Pancreas (tissue), 10 donors: ENCODE measurements around the gene MTAP. TPM values are rescaled to one million over a fixed set of nuclear protein-coding genes. Genes with fewer than 3 reads are reported as not detected.

Experiments
- ATAC-seq, 4 donors: fragments of 200-7000 bp; cut with Tn5 transposase; one replicate each; pipeline versions ENCODE4 v1.8.0 to v1.9.1; 2020; ENCODE audit warnings: mild to moderate bottlenecking in 4 of 4, moderate library complexity in 4 of 4
- DNase-seq, 6 donors: peaks; one replicate each; pipeline ENCODE4 v3.0.0-alpha.2; 2020
- FAIRE-seq: peaks from 2 replicates; lab custom pipeline; 2012; peaks lifted over from hg19 to GRCh38; lab: Jason Lieb, UNC
- H3K27ac ChIP-seq, 4 donors: fragments of 200-600 bp; sonication (generic); 1 replicate in 3 of 4; 2 replicates in 1 of 4; pipeline versions ENCODE4 v1.5.0 to v1.8.0; 2020
- H3K27me3 ChIP-seq, 4 donors: fragments of 200-600 bp; one replicate each; pipeline ENCODE4 v1.8.0; 2021
- H3K36me3 ChIP-seq, 3 donors: fragments of 200-600 bp; sonication (generic) in 1 of 3; one replicate each; pipeline versions ENCODE4 v1.5.0 to v1.8.0; 2020 to 2021
- H3K4me1 ChIP-seq, 3 donors: fragments of 200-600 bp; one replicate each; pipeline ENCODE4 v1.8.0; 2021
- H3K4me3 ChIP-seq, 4 donors: fragments of 200-600 bp; sonication (generic) in 2 of 4; one replicate each; pipeline versions ENCODE4 v1.5.0 to v1.8.0; 2020 to 2021
- H3K9me3 ChIP-seq, 4 donors: fragments of 200-600 bp; one replicate each; pipeline ENCODE4 v1.8.0; 2021
- WGBS, 2 donors: extraction: QIAGEN DNeasy Blood & Tissue Kit; methylation state at CpG; one replicate each; pipeline ENCODE4 v1.1.7; 2013; 5-methylcytosine and 5-hydroxymethylcytosine counted together
- intact Hi-C, 3 donors: fragments of 100-400 bp; cut with DNase I; formaldehyde crosslinking; loops; one replicate each; pipeline versions ENCODE4 v1.11.1 to v1.14.2; 2022
- polyA plus RNA-seq, 2 donors: library from polyadenylated mRNA; stranded (reverse); fragments of 200-250 nt; gene quantifications; one replicate each; pipeline ENCODE4 v1.2.3, GENCODE V29; 2013
- total RNA-seq, 6 donors: library from RNA; stranded (reverse); fragmentation: NEBNext Ultra II Directional in 4 of 6; extraction: Animal tissue kit (Norgen Biotek cat#: 25700) in 4 of 6; gene quantifications; one replicate each; pipeline versions ENCODE4 v1.2.1 to v1.2.4, GENCODE V29; 2021 to 2023
- TF ChIP-seq, protein P1 (sequence below), 4 donors: fragments of 200-600 bp; sonication (generic) in 3 of 4; IDR thresholded peaks; one replicate each; pipeline versions ENCODE4 v1.5.0 to v1.8.0; 2021; ENCODE audit warnings: antibody characterized with exemption in 4 of 4
- donor health status: healthy with polysubstance abuse.
- donor health status: DM: no; HTN: no; CAD: no; lungs with moderate emphysema.
- donor health status: DM: no; HTN: no; CAD: no.
- donor health status: control.
- donor health status: control.
- donor health status: Bipolar disorder and iron deficiency.
- donor health status: DM: yes; HTN: yes; CAD: no.
- donor health status: DM: no; HTN: no; CAD: no.
- donor health status: DM: no; HTN: no; CAD: no.
- donor health status: DM: yes; HTN: yes; CAD: no.

Gene MTAP
- total and polyA plus RNA-seq, 8 donors = 4.7 to 26.7 (median 16.7) TPM

DNA sequence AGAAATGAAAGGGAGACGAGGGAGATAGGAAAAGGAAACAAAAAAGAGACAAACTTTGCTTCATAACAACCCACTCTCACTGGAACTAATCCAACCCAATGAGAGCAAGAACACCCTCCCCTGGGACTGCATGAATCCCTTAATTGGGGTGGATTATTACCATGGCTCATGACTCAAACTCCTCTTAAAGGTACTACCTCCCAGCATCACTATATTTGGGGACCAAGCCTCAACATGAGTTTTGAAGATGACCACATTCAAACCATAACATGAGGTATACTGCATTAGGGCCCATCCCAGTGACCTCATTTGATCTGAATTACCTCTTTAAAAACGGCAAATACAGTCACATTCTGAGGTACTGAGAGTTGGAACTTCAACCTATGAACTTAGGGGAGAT, 8.0 kb downstream of the MTAP start:
- no peak for FAIRE-seq
- ATAC-seq = no peak
- TF ChIP-seq, protein P1, sequence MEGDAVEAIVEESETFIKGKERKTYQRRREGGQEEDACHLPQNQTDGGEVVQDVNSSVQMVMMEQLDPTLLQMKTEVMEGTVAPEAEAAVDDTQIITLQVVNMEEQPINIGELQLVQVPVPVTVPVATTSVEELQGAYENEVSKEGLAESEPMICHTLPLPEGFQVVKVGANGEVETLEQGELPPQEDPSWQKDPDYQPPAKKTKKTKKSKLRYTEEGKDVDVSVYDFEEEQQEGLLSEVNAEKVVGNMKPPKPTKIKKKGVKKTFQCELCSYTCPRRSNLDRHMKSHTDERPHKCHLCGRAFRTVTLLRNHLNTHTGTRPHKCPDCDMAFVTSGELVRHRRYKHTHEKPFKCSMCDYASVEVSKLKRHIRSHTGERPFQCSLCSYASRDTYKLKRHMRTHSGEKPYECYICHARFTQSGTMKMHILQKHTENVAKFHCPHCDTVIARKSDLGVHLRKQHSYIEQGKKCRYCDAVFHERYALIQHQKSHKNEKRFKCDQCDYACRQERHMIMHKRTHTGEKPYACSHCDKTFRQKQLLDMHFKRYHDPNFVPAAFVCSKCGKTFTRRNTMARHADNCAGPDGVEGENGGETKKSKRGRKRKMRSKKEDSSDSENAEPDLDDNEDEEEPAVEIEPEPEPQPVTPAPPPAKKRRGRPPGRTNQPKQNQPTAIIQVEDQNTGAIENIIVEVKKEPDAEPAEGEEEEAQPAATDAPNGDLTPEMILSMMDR (IDR thresholded peaks at IDR 0.05) = no peak
- Histone ChIP-seq H3K27me3 (no peaks in the 10 kb centered on the region), H3K36me3 (peaks cover 0 to 4% (median 0%) of the 10 kb centered on the region in 3 donors), H3K4me1 (peaks cover 0 to 19% (median 7%) of the 10 kb centered on the region in 3 donors), H3K9me3 (no peaks in the 10 kb centered on the region), H3K4me3 (no peak overlapping the region), H3K27ac (no peak overlapping the region)
- WGBS, 2 donors = 42 to 44% methylated on average over 2 of the region's 2 CpGs
- no peak for DNase-seq
- intact Hi-C loops = loop anchor here in 2 of 3 donors (5.0 to 10.0 kb wide), 3 partner anchors 197 to 422 kb away; partner anchors contain the start of gene CDKN2B (in 1 of the 2)

DNA sequence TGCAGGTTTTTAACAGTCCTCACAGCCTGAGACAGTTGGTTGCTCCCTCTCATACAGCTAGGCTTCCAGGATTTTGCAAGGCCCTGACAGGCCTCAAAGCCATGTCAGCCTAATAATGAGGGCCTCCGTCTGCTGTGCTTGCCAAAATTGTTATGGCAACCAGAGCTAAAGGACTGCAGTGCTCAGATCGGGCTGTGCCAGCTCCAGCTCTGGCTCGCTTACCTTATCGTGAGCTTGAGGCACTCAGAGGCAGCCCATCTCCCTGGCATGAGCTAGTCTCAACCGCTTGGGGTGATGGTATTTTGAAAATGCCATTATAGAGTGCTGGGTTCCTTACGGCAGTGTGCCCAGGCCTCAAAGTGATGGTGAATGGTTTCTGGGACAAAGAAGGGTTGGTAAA, 8.4 kb downstream of the MTAP start:
- Histone ChIP-seq H3K4me1 (peaks cover 0 to 19% (median 7%) of the 10 kb centered on the region in 3 donors), H3K27ac (no peak overlapping the region), H3K36me3 (peaks cover 0 to 4% (median 0%) of the 10 kb centered on the region in 3 donors), H3K4me3 (no peak overlapping the region), H3K27me3 (no peaks in the 10 kb centered on the region), H3K9me3 (no peaks in the 10 kb centered on the region)
- TF ChIP-seq, protein P1 (IDR thresholded peaks at IDR 0.05) = no peak
- 78 to 79% methylated on average over 6 of the region's 6 CpGs for WGBS, 2 donors
- intact Hi-C loops = loop anchor here in 2 of 3 donors (5.0 to 10.0 kb wide), 3 partner anchors 196 to 421 kb away; partner anchors contain the start of gene CDKN2B (in 1 of the 2)
- DNase-seq (no peak), ATAC-seq (no peak), FAIRE-seq (no peak)

DNA sequence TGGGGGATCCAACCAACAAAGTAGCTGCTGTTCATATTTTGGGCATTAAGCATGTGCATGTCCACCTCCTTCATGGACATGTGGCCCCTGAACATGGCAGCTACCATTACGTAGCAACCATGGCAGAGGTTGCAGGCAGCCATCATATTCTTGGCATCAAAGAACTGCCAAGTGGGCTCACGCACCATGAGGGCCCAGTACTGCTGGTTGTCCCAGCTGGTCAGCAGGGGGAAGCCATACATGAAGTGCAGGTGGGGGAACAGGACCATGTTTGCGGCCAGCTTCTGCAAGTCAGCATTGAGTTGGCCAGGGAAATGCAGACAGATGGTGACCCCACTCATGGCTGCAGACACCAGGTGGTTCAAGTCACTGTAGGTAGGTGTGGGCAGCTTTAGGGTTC, 9.5 kb downstream of the MTAP start:
- TF ChIP-seq, protein P1 (IDR thresholded peaks at IDR 0.05) = no peak
- H3K9me3 ChIP-seq = no peaks in the 10 kb centered on the region
- intact Hi-C loops = loop anchor here in 2 of 3 donors (5.0 to 10.0 kb wide), 3 partner anchors 195 to 420 kb away; partner anchors contain the start of gene CDKN2B (in 1 of the 2)
- H3K4me3 ChIP-seq = no peak overlapping the region
- H3K36me3 ChIP-seq = peaks cover 0 to 9% (median 0%) of the 10 kb centered on the region in 3 donors
- no peak for ATAC-seq
- DNase-seq = peak in 1 of 6 donors; percentile 33
- peaks cover 0 to 19% (median 7%) of the 10 kb centered on the region in 3 donors for H3K4me1 ChIP-seq
- no peak overlapping the region for H3K27ac ChIP-seq
- no peak for FAIRE-seq
- 89 to 90% methylated on average over 3 of the region's 3 CpGs for WGBS, 2 donors
- H3K27me3 ChIP-seq = no peaks in the 10 kb centered on the region

DNA sequence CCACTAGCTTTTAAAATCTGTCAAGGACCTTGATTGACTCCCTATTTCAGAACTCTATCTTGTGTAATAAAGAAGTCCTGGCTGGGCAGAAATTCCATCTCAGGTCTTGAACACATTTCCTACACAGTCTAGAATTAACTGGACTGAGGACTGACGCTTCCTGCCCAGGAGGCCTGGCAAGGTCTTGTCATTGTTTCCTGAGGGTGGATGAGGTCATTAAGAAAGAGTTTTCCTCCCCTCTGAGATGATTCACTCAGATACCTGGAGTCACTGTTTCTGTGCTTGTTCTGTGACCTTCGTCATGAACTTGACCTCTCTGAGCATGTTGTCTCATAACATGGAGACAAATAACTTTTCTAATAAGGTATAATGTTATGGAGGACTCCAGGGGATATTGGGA, 10.0 kb downstream of the MTAP start:
- Histone ChIP-seq H3K4me1 (peaks cover 0 to 15% (median 7%) of the 10 kb centered on the region in 3 donors), H3K4me3 (no peak overlapping the region), H3K9me3 (no peaks in the 10 kb centered on the region), H3K36me3 (peaks cover 0 to 14% (median 0%) of the 10 kb centered on the region in 3 donors), H3K27ac (no peak overlapping the region), H3K27me3 (no peaks in the 10 kb centered on the region)
- intact Hi-C loops = loop anchor here in 2 of 3 donors (5.0 to 10.0 kb wide), 3 partner anchors 195 to 420 kb away; partner anchors contain the start of gene CDKN2B (in 1 of the 2)
- no peak for FAIRE-seq
- no peak for ATAC-seq
- TF ChIP-seq, protein P1 (IDR thresholded peaks at IDR 0.05) = no peak
- DNase-seq = no peak
- 75 to 79% methylated on average over 2 of the region's 2 CpGs for WGBS, 2 donors
